Trophoblast cell (in vitro differentiated cells and primary cell): ENCODE measurements around the gene CDNF.

Experiments
- DNase-seq, 2 donors: peaks; one replicate each; pipeline ENCODE4 v3.0.0-alpha.2; 2016
- H2AFZ ChIP-seq: 2 replicates; pipeline ENCODE4 v1.6.1; 2013; ENCODE audit warnings: low read length, moderate library complexity, mild to moderate bottlenecking; ENCODE audit not compliant: insufficient read depth, poor library complexity
- H2AK5ac ChIP-seq: 2 replicates; pipeline ENCODE4 v1.6.1; 2013; ENCODE audit warnings: mild to moderate bottlenecking, low read length
- H2BK120ac ChIP-seq: 2 replicates; pipeline ENCODE4 v1.6.1; 2013; ENCODE audit warnings: low read length, mild to moderate bottlenecking, moderate library complexity; ENCODE audit not compliant: insufficient read depth, poor library complexity
- H2BK12ac ChIP-seq: 2 replicates; pipeline ENCODE4 v1.6.1; 2013; ENCODE audit warnings: mild to moderate bottlenecking, low read length, moderate library complexity
- H2BK5ac ChIP-seq: 2 replicates; pipeline ENCODE4 v1.6.1; 2013; ENCODE audit warnings: low read length, low read depth, moderate library complexity, mild to moderate bottlenecking; ENCODE audit not compliant: poor library complexity
- H3K14ac ChIP-seq: 2 replicates; pipeline ENCODE4 v1.6.1; 2013; ENCODE audit warnings: mild to moderate bottlenecking, low read length
- H3K18ac ChIP-seq: 2 replicates; pipeline ENCODE4 v1.6.1; 2013; ENCODE audit warnings: mild to moderate bottlenecking, low read length
- H3K23ac ChIP-seq: 2 replicates; pipeline ENCODE4 v1.6.1; 2013; ENCODE audit warnings: low read length
- H3K27ac ChIP-seq: 2 replicates; pipeline ENCODE4 v1.5.1; 2013; ENCODE audit warnings: low read depth, mild to moderate bottlenecking, inconsistent platforms, low read length, moderate library complexity
- H3K27me3 ChIP-seq: 2 replicates; pipeline ENCODE4 v1.6.1; 2013; ENCODE audit warnings: inconsistent platforms, mild to moderate bottlenecking, low read length, moderate library complexity; ENCODE audit not compliant: insufficient read depth
- H3K36me3 ChIP-seq, 2 experiments: 1 replicate in 1 of 2; 2 replicates in 1 of 2; pipeline ENCODE4 v1.6.1; 2013; ENCODE audit warnings: low read length in 2 of 2, mild to moderate bottlenecking in 2 of 2, moderate library complexity in 1 of 2; ENCODE audit not compliant: insufficient read depth in 2 of 2, control insufficient read depth in 1 of 2
- H3K4ac ChIP-seq: 2 replicates; pipeline ENCODE4 v1.6.1; 2013; ENCODE audit warnings: low read depth, mild to moderate bottlenecking, low read length, moderate library complexity
- H3K4me1 ChIP-seq, 2 experiments: 1 replicate in 1 of 2; 2 replicates in 1 of 2; pipeline ENCODE4 v1.6.1; 2013; ENCODE audit warnings: low read length in 2 of 2, mild to moderate bottlenecking in 2 of 2, moderate library complexity in 1 of 2; ENCODE audit not compliant: insufficient read depth in 2 of 2, control insufficient read depth in 1 of 2
- H3K4me2 ChIP-seq: 2 replicates; pipeline ENCODE4 v1.6.1; 2013; ENCODE audit warnings: inconsistent platforms, mild to moderate bottlenecking, low read length, moderate library complexity
- H3K4me3 ChIP-seq: 2 replicates; pipeline ENCODE4 v1.5.1; 2013; ENCODE audit warnings: mild to moderate bottlenecking, low read depth, low read length, inconsistent platforms
- H3K79me1 ChIP-seq: one replicate; pipeline ENCODE4 v1.6.1; 2013; ENCODE audit warnings: low read length
- H3K79me2 ChIP-seq: 2 replicates; pipeline ENCODE4 v1.6.1; 2013; ENCODE audit warnings: low read length, mild to moderate bottlenecking; ENCODE audit not compliant: control insufficient read depth, insufficient read depth, poor library complexity
- H3K9ac ChIP-seq: 2 replicates; pipeline ENCODE4 v1.6.1; 2013; ENCODE audit warnings: mild to moderate bottlenecking, low read length
- H3K9me3 ChIP-seq: 2 replicates; pipeline ENCODE4 v1.6.1; 2013; ENCODE audit warnings: low read depth, mild to moderate bottlenecking, control low read depth, inconsistent platforms, low read length; ENCODE audit not compliant: insufficient read depth
- H4K12ac ChIP-seq: 2 replicates; pipeline ENCODE4 v1.6.1; 2013; ENCODE audit warnings: low read depth, mild to moderate bottlenecking, low read length, moderate library complexity
- H4K8ac ChIP-seq: 2 replicates; pipeline ENCODE4 v1.6.1; 2013; ENCODE audit warnings: low read depth, mild to moderate bottlenecking, low read length, moderate library complexity
- H4K91ac ChIP-seq: one replicate; pipeline ENCODE4 v1.6.1; 2013; ENCODE audit warnings: low read depth, mild to moderate bottlenecking, low read length, moderate library complexity
- WGBS: extraction: QIAGEN DNeasy Blood & Tissue Kit; methylation state at CpG from one replicate; pipeline ENCODE4 v1.1.7; 2013; ENCODE audit warnings: missing lambda C conversion rate; ENCODE audit not compliant: insufficient read length, insufficient coverage; ENCODE audit errors: extremely low coverage; 5-methylcytosine and 5-hydroxymethylcytosine counted together

Gene CDNF

GRCh38 chr10:14852236-14852635 lies 14.4 kb upstream of the CDNF start:
- Histone ChIP-seq H2AK5ac (no peak overlapping the region), H3K4ac (no peak overlapping the region), H3K79me1 (no peaks in the 10 kb centered on the region), H3K36me3 (peaks cover 3 to 5% of the 10 kb centered on the region in 2 experiments), H2BK5ac (no peak overlapping the region), H2AFZ (no peak overlapping the region), H2BK12ac (no peak overlapping the region), H3K9ac (no peak overlapping the region), H2BK120ac (no peak overlapping the region), H3K4me2 (no peak overlapping the region), H3K4me3 (no peak overlapping the region), H4K8ac (no peak overlapping the region), H3K14ac (no peak overlapping the region), H3K9me3 (no peaks in the 10 kb centered on the region), H4K91ac (no peak overlapping the region), H3K27me3 (no peaks in the 10 kb centered on the region), H3K27ac (no peak overlapping the region), H4K12ac (no peak overlapping the region), H3K79me2 (no peaks in the 10 kb centered on the region), H3K23ac (no peak overlapping the region), H3K4me1 (no peaks in the 10 kb centered on the region), H3K18ac (no peak overlapping the region)
- peak in 1 of 2 donors; percentile 57 for DNase-seq
- no CpG with 5 or more reads among the region's 3 CpGs for WGBS

- Histone ChIP-seq H3K27me3 (no peaks in the 10 kb centered on the region), H3K4me3 (no peak overlapping the region)
- no CpG with 5 or more reads among the region's 2 CpGs for WGBS
These were observed 7.1 kb upstream of the CDNF start for GRCh38 chr10:14844948-14845347.

GRCh38 chr10:14843327-14843988 lies 5.6 kb upstream of the CDNF start:
- no peak overlapping the region for H2BK120ac ChIP-seq
- WGBS, result no CpG with 5 or more reads among the region's 15 CpGs
- no peak overlapping the region for H2BK5ac ChIP-seq
- no peak overlapping the region for H3K4me2 ChIP-seq
- H3K14ac ChIP-seq, result no peak overlapping the region
- H3K4me3 ChIP-seq, result no peak overlapping the region
- H3K27me3 ChIP-seq, result no peaks in the 10 kb centered on the region
- no peaks in the 10 kb centered on the region for H3K4me1 ChIP-seq
- H3K27ac ChIP-seq, result no peak overlapping the region
- peaks cover 7% of the 10 kb centered on the region for H3K79me1 ChIP-seq
- no peak overlapping the region for H3K9ac ChIP-seq
- H4K91ac ChIP-seq, result no peak overlapping the region
- no peak overlapping the region for H4K8ac ChIP-seq
- H3K18ac ChIP-seq, result no peak overlapping the region
- no peak for DNase-seq
- no peak overlapping the region for H2BK12ac ChIP-seq
- H2AK5ac ChIP-seq, result no peak overlapping the region
- H3K4ac ChIP-seq, result no peak overlapping the region
- peaks cover 7% of the 10 kb centered on the region for H3K79me2 ChIP-seq
- peaks cover 19 to 30% of the 10 kb centered on the region in 2 experiments for H3K36me3 ChIP-seq
- H2AFZ ChIP-seq, result no peak overlapping the region
- no peak overlapping the region for H3K23ac ChIP-seq
- H3K9me3 ChIP-seq, result peaks cover 1% of the 10 kb centered on the region
- H4K12ac ChIP-seq, result no peak overlapping the region

More at GRCh38 chr10:14844948-14845347, 7.1 kb upstream of the CDNF start:
- H3K4ac ChIP-seq, result no peak overlapping the region
- no peak overlapping the region for H2BK12ac ChIP-seq
- no peaks in the 10 kb centered on the region for H3K9me3 ChIP-seq
- no peak overlapping the region for H2BK5ac ChIP-seq
- H4K12ac ChIP-seq, result no peak overlapping the region
- DNase-seq, result no peak
- no peak overlapping the region for H3K18ac ChIP-seq
- no peak overlapping the region for H3K23ac ChIP-seq
- no peak overlapping the region for H2AK5ac ChIP-seq
- no peak overlapping the region for H2BK120ac ChIP-seq
- no peak overlapping the region for H4K8ac ChIP-seq
- H3K14ac ChIP-seq, result no peak overlapping the region
- H3K4me1 ChIP-seq, result no peaks in the 10 kb centered on the region
- no peak overlapping the region for H3K4me2 ChIP-seq
- H3K36me3 ChIP-seq, result peaks cover 19 to 32% of the 10 kb centered on the region in 2 experiments
- no peak overlapping the region for H3K9ac ChIP-seq
- no peaks in the 10 kb centered on the region for H3K79me2 ChIP-seq
- no peak overlapping the region for H4K91ac ChIP-seq
- H3K79me1 ChIP-seq, result no peaks in the 10 kb centered on the region
- no peak overlapping the region for H3K27ac ChIP-seq
- H2AFZ ChIP-seq, result no peak overlapping the region

GRCh38 chr10:14840178-14840577 lies 2.3 kb upstream of the CDNF start:
- H3K36me3 ChIP-seq, result peaks cover 19 to 28% of the 10 kb centered on the region in 2 experiments
- peaks cover 2% of the 10 kb centered on the region for H3K9me3 ChIP-seq
- no peak overlapping the region for H2AFZ ChIP-seq
- H2AK5ac ChIP-seq, result no peak overlapping the region
- H3K27ac ChIP-seq, result no peak overlapping the region
- no peak for DNase-seq
- H3K4ac ChIP-seq, result no peak overlapping the region
- no peak overlapping the region for H3K18ac ChIP-seq
- H2BK120ac ChIP-seq, result no peak overlapping the region
- peaks cover 14% of the 10 kb centered on the region for H3K79me1 ChIP-seq
- H2BK5ac ChIP-seq, result no peak overlapping the region
- no peak overlapping the region for H3K14ac ChIP-seq
- no peak overlapping the region for H3K4me3 ChIP-seq
- WGBS, result no CpG with 5 or more reads among the region's 2 CpGs
- no peak overlapping the region for H2BK12ac ChIP-seq
- no peaks in the 10 kb centered on the region for H3K4me1 ChIP-seq
- H3K9ac ChIP-seq, result no peak overlapping the region
- no peaks in the 10 kb centered on the region for H3K27me3 ChIP-seq
- H4K8ac ChIP-seq, result no peak overlapping the region
- H3K4me2 ChIP-seq, result no peak overlapping the region
- peaks cover 15% of the 10 kb centered on the region for H3K79me2 ChIP-seq
- no peak overlapping the region for H3K23ac ChIP-seq
- H4K91ac ChIP-seq, result no peak overlapping the region
- no peak overlapping the region for H4K12ac ChIP-seq
